H9 (cell line): ENCODE data around the gene PLXNA4. TPM values are rescaled to one million over a fixed set of nuclear protein-coding genes. Genes with fewer than 3 reads are reported as not detected.

Experiments
- DNase-seq: peaks from one replicate; pipeline ENCODE4 v3.0.0-alpha.2; 2017
- H2AFZ ChIP-seq: one replicate; pipeline ENCODE4 v1.6.1; 2013; ENCODE audit warnings: mild to moderate bottlenecking, low read length, control low read depth, moderate library complexity
- H2AK5ac ChIP-seq: 2 replicates; pipeline ENCODE4 v1.6.1; 2013; ENCODE audit warnings: low read length, control low read depth, mixed read lengths; ENCODE audit not compliant: insufficient read length
- H2BK120ac ChIP-seq: one replicate; pipeline ENCODE4 v1.6.1; 2013; ENCODE audit warnings: low read depth, mild to moderate bottlenecking, low read length, control low read depth, inconsistent platforms; ENCODE audit not compliant: poor library complexity, severe bottlenecking
- H2BK12ac ChIP-seq: 2 replicates; pipeline ENCODE4 v1.6.1; 2013; ENCODE audit warnings: low read length, control low read depth, mixed read lengths, low read depth; ENCODE audit not compliant: insufficient read length
- H2BK15ac ChIP-seq: 2 replicates; pipeline ENCODE4 v1.6.1; 2013; ENCODE audit warnings: low read depth, low read length, control low read depth
- H2BK20ac ChIP-seq: one replicate; pipeline ENCODE4 v1.6.1; 2013; ENCODE audit warnings: low read depth, mild to moderate bottlenecking, low read length, control low read depth, inconsistent platforms; ENCODE audit not compliant: poor library complexity, severe bottlenecking
- H2BK5ac ChIP-seq: 2 replicates; pipeline ENCODE4 v1.6.1; 2013; ENCODE audit warnings: low read length, control low read depth, mixed read lengths; ENCODE audit not compliant: insufficient read length
- H3K14ac ChIP-seq: 2 replicates; pipeline ENCODE4 v1.6.1; 2013; ENCODE audit warnings: low read length, control low read depth; ENCODE audit not compliant: insufficient read depth
- H3K18ac ChIP-seq: 2 replicates; pipeline ENCODE4 v1.6.1; 2013; ENCODE audit warnings: low read depth, mild to moderate bottlenecking, mixed read lengths, low read length, control low read depth; ENCODE audit not compliant: insufficient read length
- H3K23ac ChIP-seq: 2 replicates; pipeline ENCODE4 v1.6.1; 2013; ENCODE audit warnings: low read length, control low read depth, mixed read lengths, low read depth; ENCODE audit not compliant: insufficient read length
- H3K23me2 ChIP-seq: 2 replicates; pipeline ENCODE4 v1.6.1; 2013; ENCODE audit warnings: low read depth, mild to moderate bottlenecking, mixed read lengths, low read length, control low read depth; ENCODE audit not compliant: insufficient read length, poor library complexity, severe bottlenecking
- H3K27ac ChIP-seq: 2 replicates; pipeline ENCODE4 v1.5.1; 2013; ENCODE audit warnings: low read length, control low read depth, mixed read lengths, low read depth; ENCODE audit not compliant: insufficient read length
- H3K27me3 ChIP-seq: 2 replicates; pipeline ENCODE4 v1.6.1; 2013; ENCODE audit warnings: low read length, control low read depth, inconsistent platforms; ENCODE audit not compliant: insufficient read depth
- H3K4ac ChIP-seq: 2 replicates; pipeline ENCODE4 v1.6.1; 2013; ENCODE audit warnings: low read depth, mild to moderate bottlenecking, control low read depth, inconsistent platforms, low read length, moderate library complexity
- H3K4me1 ChIP-seq: 2 replicates; pipeline ENCODE4 v1.6.1; 2013; ENCODE audit warnings: low read length, control low read depth, inconsistent platforms; ENCODE audit not compliant: insufficient read depth
- H3K4me2 ChIP-seq: 2 replicates; pipeline ENCODE4 v1.6.1; 2013; ENCODE audit warnings: low read length, control low read depth, mixed read lengths; ENCODE audit not compliant: insufficient read length, insufficient read depth
- H3K56ac ChIP-seq: 2 replicates; pipeline ENCODE4 v1.6.1; 2013; ENCODE audit warnings: low read depth, mild to moderate bottlenecking, mixed read lengths, low read length, control low read depth; ENCODE audit not compliant: insufficient read length
- H3K79me1 ChIP-seq: 2 replicates; pipeline ENCODE4 v1.6.1; 2013; ENCODE audit warnings: low read depth, mild to moderate bottlenecking, moderate library complexity, low read length, control low read depth, inconsistent platforms; ENCODE audit not compliant: insufficient read depth, poor library complexity, severe bottlenecking
- H3K79me2 ChIP-seq: 2 replicates; pipeline ENCODE4 v1.6.1; 2013; ENCODE audit warnings: low read length, control low read depth, inconsistent platforms; ENCODE audit not compliant: insufficient read depth
- H3K9ac ChIP-seq: 2 replicates; pipeline ENCODE4 v1.6.1; 2013; ENCODE audit warnings: low read length, control low read depth, mixed read lengths; ENCODE audit not compliant: insufficient read length; ENCODE audit errors: extremely low read depth
- H3K9me3 ChIP-seq: one replicate; pipeline ENCODE4 v1.6.1; 2013; ENCODE audit warnings: low read depth, low read length, inconsistent platforms; ENCODE audit not compliant: control insufficient read depth
- H3T11ph ChIP-seq: one replicate; pipeline ENCODE4 v1.6.1; 2013; ENCODE audit warnings: mild to moderate bottlenecking, low read length, control low read depth, inconsistent platforms
- H4K20me1 ChIP-seq: one replicate; pipeline ENCODE4 v1.6.1; 2013; ENCODE audit not compliant: control insufficient read depth, insufficient read length, insufficient read depth
- H4K5ac ChIP-seq: 2 replicates; pipeline ENCODE4 v1.6.1; 2013; ENCODE audit warnings: low read depth, mild to moderate bottlenecking, mixed read lengths, low read length, control low read depth; ENCODE audit not compliant: insufficient read length
- H4K8ac ChIP-seq: replicated peaks from 2 replicates; pipeline ENCODE4 v1.6.1; 2013; ENCODE audit warnings: low read length, control low read depth, mixed read lengths, low read depth; ENCODE audit not compliant: insufficient read length
- H4K91ac ChIP-seq: 2 replicates; pipeline ENCODE4 v1.6.1; 2013; ENCODE audit warnings: low read depth, mild to moderate bottlenecking, moderate library complexity, mixed read lengths, low read length, control low read depth; ENCODE audit not compliant: insufficient read length
- H3K27ac Mint-ChIP-seq, 3 experiments: 2 replicates in 2 of 3; 3 replicates in 1 of 3; pipeline ENCODE4 v1.8.0; 2020 to 2021; ENCODE audit warnings: mixed read lengths in 3 of 3, mild to moderate bottlenecking in 1 of 3, moderate library complexity in 1 of 3
- H3K27me3 Mint-ChIP-seq: 2 replicates; pipeline ENCODE4 v1.8.0; 2021; ENCODE audit warnings: low read depth, mild to moderate bottlenecking, moderate library complexity, mixed read lengths
- H3K36me3 Mint-ChIP-seq, 3 experiments: 2 replicates in 2 of 3; 3 replicates in 1 of 3; pipeline ENCODE4 v1.8.0; 2020 to 2021; ENCODE audit warnings: low read depth in 3 of 3, mixed read lengths in 3 of 3; ENCODE audit not compliant: insufficient read depth in 1 of 3
- H3K4me1 Mint-ChIP-seq, 2 experiments: 2 replicates each; pipeline ENCODE4 v1.8.0; 2020; ENCODE audit warnings: mixed read lengths in 2 of 2
- H3K4me3 Mint-ChIP-seq, 2 experiments: 2 replicates in 1 of 2; 3 replicates in 1 of 2; pipeline ENCODE4 v1.8.0; 2020 to 2021; ENCODE audit warnings: mild to moderate bottlenecking in 2 of 2, mixed read lengths in 2 of 2, moderate library complexity in 1 of 2
- H3K9me3 Mint-ChIP-seq, 2 experiments: 2 replicates in 1 of 2; 3 replicates in 1 of 2; pipeline ENCODE4 v1.8.0; 2020; ENCODE audit warnings: mild to moderate bottlenecking in 2 of 2, mixed read lengths in 2 of 2, moderate library complexity in 1 of 2
- CTCF ChIP-seq: fragments of 200-600 bp; sonication (generic); conservative IDR thresholded peaks from 3 replicates; pipeline ENCODE4 v1.8.0; 2021; ENCODE audit warnings: antibody characterized with exemption, mild to moderate bottlenecking
- WGBS: extraction: QIAGEN DNeasy Blood & Tissue Kit; methylation state at CpG from one replicate; pipeline ENCODE4 v1.1.7; 2013; ENCODE audit warnings: missing lambda C conversion rate, low lambda C conversion rate, mixed read lengths; ENCODE audit not compliant: insufficient read length; ENCODE audit errors: extremely low coverage; 5-methylcytosine and 5-hydroxymethylcytosine counted together
- total RNA-seq: library from RNA; stranded (reverse); gene quantifications from 2 replicates; pipeline ENCODE4 v1.2.1, GENCODE V29; 2021

Gene PLXNA4
- total RNA-seq, 1 experiment from 2014 or later: 0.35 TPM

GRCh38 chr7:132190683-132191082, 385.6 kb downstream of the PLXNA4 start:
- peaks cover 13% of the 10 kb centered on the region for H3K4me1 ChIP-seq
- no peak overlapping the region for H4K91ac ChIP-seq
- no CpG with 5 or more reads among the region's 7 CpGs for WGBS
- no peak for DNase-seq
- no peak overlapping the region for H3K18ac ChIP-seq
- Mint-ChIP-seq H3K27me3 (peaks cover 19% of the 10 kb centered on the region; the same call in 1 of the 2 replicates), H3K4me1 (peaks cover 45 to 48% of the 10 kb centered on the region in 2 experiments), H3K36me3 (peaks cover 8 to 21% (median 10%) of the 10 kb centered on the region in 3 experiments), H3K9me3 (peaks cover 13 to 16% of the 10 kb centered on the region in 2 experiments), H3K4me3 (no peak overlapping the region), H3K27ac (no peak overlapping the region)
- no peaks in the 10 kb centered on the region for H3K27me3 ChIP-seq
- no peak overlapping the region for H3K9ac ChIP-seq
- no peak overlapping the region for H3K4ac ChIP-seq
- no peak overlapping the region for H3K14ac ChIP-seq
- no peak overlapping the region for H2BK12ac ChIP-seq
- no peaks in the 10 kb centered on the region for H4K20me1 ChIP-seq
- H2AFZ ChIP-seq: no peak overlapping the region
- no peak overlapping the region for H2AK5ac ChIP-seq
- H3K23ac ChIP-seq: no peak overlapping the region
- H3K79me1 ChIP-seq: no peaks in the 10 kb centered on the region
- no peak overlapping the region for H3K27ac ChIP-seq
- H3K9me3 ChIP-seq: no peaks in the 10 kb centered on the region
- TF ChIP-seq CTCF: no peak
- no peaks in the 10 kb centered on the region for H3K23me2 ChIP-seq
- no peaks in the 10 kb centered on the region for H3K79me2 ChIP-seq
- H3T11ph ChIP-seq: no peak overlapping the region
- H3K56ac ChIP-seq: no peak overlapping the region
- H2BK20ac ChIP-seq: no peak overlapping the region
- no peak overlapping the region for H2BK120ac ChIP-seq
- H3K4me2 ChIP-seq: no peak overlapping the region
- H4K8ac ChIP-seq: no peak overlapping the region
- no peak overlapping the region for H4K5ac ChIP-seq
- H2BK5ac ChIP-seq: no peak overlapping the region
- no peak overlapping the region for H2BK15ac ChIP-seq
